ENCODE measurements around the gene SELENBP1. TPM values are rescaled to one million over a fixed set of nuclear protein-coding genes. Genes with fewer than 3 reads are reported as not detected.

SELENBP1 gene
- total and polyA plus RNA-seq, 9 of the 15 experiments (the other 6 are each of a cell fraction or from before 2014, with no cell fraction given), result 25.8 to 81.2 (median 47.1) TPM

DNA sequence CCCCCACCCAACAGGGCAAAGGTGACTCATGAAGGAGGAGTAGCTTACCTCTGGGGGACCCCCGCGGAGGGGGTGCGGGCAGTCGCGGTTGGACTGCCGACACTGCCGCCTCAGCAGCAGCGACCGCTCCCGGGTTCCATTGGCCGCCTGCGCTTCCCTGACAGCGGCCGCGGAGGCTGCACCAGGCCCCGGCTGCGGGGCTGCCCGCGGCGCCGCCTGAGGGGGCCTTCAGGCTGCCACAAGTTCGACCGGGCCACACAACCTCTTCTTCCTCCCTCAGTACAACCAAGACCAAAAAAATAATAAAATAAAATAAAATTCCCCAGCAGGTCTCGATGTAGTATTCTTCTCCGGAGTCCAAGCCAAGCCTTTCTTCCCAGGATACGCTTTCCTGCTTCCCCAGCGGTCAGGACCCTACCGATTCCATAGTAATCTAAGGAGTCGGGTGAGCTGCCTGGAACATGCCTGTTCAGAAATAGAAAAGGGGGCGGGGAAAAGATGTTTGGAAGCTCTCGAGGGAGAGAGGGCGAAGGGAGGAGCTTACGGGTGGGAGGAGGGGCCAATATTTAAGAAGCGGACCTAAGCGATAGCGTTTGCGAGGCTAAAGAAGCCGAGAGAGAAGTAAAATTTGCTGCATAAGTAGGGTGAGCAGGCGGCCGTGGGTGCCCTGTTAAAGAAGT is 45.1 kb downstream of the SELENBP1 start, which contains the start of gene PI4KB (continued):
- TF ChIP-seq ZNF589 (CRISPR knock-in tag; IDR thresholded peaks at IDR 0.05; ENCODE audit: low read depth), result 0 out of 2 replicates have a peak, but pooled peaks have one; percentile 5
- no peak for TF ChIP-seq ZNF785 (CRISPR knock-in tag; IDR thresholded peaks at IDR 0.05)
- peak; percentile 88 for TF ChIP-seq XRCC5 (IDR thresholded peaks at IDR 0.05; ENCODE audit: low read depth, low read length)
- TF ChIP-seq NFYB (IDR thresholded peaks at IDR 0.05; ENCODE audit: extremely low read depth, insufficient read length), result no peak
- TF ChIP-seq ZNF140 (CRISPR knock-in tag; IDR thresholded peaks at IDR 0.05), result no peak
- TF ChIP-seq PHTF2 (CRISPR knock-in tag; IDR thresholded peaks at IDR 0.05), result no peak
- TF ChIP-seq, protein P1, sequence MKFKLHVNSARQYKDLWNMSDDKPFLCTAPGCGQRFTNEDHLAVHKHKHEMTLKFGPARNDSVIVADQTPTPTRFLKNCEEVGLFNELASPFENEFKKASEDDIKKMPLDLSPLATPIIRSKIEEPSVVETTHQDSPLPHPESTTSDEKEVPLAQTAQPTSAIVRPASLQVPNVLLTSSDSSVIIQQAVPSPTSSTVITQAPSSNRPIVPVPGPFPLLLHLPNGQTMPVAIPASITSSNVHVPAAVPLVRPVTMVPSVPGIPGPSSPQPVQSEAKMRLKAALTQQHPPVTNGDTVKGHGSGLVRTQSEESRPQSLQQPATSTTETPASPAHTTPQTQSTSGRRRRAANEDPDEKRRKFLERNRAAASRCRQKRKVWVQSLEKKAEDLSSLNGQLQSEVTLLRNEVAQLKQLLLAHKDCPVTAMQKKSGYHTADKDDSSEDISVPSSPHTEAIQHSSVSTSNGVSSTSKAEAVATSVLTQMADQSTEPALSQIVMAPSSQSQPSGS (CRISPR knock-in tag; IDR thresholded peaks at IDR 0.05), result no peak
- no peak for TF ChIP-seq PTRF (tag; IDR thresholded peaks at IDR 0.05)
- TF ChIP-seq ZBTB1 (CRISPR knock-in tag; IDR thresholded peaks at IDR 0.05; ENCODE audit: borderline replicate concordance, low read depth), result no peak
- peak; percentile 89 for TF ChIP-seq POLR2G (IDR thresholded peaks at IDR 0.05; ENCODE audit: low read depth, low read length)
- TF ChIP-seq, protein P2, sequence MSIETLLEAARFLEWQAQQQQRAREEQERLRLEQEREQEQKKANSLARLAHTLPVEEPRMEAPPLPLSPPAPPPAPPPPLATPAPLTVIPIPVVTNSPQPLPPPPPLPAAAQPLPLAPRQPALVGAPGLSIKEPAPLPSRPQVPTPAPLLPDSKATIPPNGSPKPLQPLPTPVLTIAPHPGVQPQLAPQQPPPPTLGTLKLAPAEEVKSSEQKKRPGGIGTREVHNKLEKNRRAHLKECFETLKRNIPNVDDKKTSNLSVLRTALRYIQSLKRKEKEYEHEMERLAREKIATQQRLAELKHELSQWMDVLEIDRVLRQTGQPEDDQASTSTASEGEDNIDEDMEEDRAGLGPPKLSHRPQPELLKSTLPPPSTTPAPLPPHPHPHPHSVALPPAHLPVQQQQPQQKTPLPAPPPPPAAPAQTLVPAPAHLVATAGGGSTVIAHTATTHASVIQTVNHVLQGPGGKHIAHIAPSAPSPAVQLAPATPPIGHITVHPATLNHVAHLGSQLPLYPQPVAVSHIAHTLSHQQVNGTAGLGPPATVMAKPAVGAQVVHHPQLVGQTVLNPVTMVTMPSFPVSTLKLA (conservative IDR thresholded peaks at IDR 0.05), result peak; percentile 54 to 55
- TF ChIP-seq NFATC3 (IDR thresholded peaks at IDR 0.05), result no peak
- no peak for TF ChIP-seq NR4A1 (CRISPR knock-in tag; IDR thresholded peaks at IDR 0.05)
- TF ChIP-seq NR4A1 (tag; IDR thresholded peaks at IDR 0.05), result no peak
- TF ChIP-seq, protein P3, sequence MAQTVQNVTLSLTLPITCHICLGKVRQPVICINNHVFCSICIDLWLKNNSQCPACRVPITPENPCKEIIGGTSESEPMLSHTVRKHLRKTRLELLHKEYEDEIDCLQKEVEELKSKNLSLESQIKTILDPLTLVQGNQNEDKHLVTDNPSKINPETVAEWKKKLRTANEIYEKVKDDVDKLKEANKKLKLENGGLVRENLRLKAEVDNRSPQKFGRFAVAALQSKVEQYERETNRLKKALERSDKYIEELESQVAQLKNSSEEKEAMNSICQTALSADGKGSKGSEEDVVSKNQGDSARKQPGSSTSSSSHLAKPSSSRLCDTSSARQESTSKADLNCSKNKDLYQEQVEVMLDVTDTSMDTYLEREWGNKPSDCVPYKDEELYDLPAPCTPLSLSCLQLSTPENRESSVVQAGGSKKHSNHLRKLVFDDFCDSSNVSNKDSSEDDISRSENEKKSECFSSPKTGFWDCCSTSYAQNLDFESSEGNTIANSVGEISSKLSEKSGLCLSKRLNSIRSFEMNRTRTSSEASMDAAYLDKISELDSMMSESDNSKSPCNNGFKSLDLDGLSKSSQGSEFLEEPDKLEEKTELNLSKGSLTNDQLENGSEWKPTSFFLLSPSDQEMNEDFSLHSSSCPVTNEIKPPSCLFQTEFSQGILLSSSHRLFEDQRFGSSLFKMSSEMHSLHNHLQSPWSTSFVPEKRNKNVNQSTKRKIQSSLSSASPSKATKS (CRISPR knock-in tag; IDR thresholded peaks at IDR 0.05), result no peak
- no peak for TF ChIP-seq CBX5 (IDR thresholded peaks at IDR 0.05; ENCODE audit: borderline replicate concordance, low read depth)
- no peak; the same call in 1 of the 2 replicates for TF ChIP-seq ZBTB7A (IDR thresholded peaks at IDR 0.05; ENCODE audit: borderline replicate concordance, control insufficient read depth, low read depth, low read length)
- no peak for TF ChIP-seq ILK (tag; IDR thresholded peaks at IDR 0.05; ENCODE audit: borderline replicate concordance, low read depth)
- TF ChIP-seq, protein P4, sequence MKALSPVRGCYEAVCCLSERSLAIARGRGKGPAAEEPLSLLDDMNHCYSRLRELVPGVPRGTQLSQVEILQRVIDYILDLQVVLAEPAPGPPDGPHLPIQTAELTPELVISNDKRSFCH (CRISPR knock-in tag; IDR thresholded peaks at IDR 0.05), result no peak
- TF ChIP-seq, protein P4 (tag; IDR thresholded peaks at IDR 0.05), result no peak
